GM12892 (cell line): ENCODE data around the gene ARSB.

Source experiments
- POLR2A ChIP-seq: IDR thresholded peaks from 2 replicates; pipeline ENCODE4 v1.6.1; 2011; ENCODE audit warnings: low read depth, low read length, control low read depth
- POLR2AphosphoS5 ChIP-seq: IDR thresholded peaks from 2 replicates; pipeline ENCODE4 v1.6.1; 2011; ENCODE audit warnings: low read depth, low read length, control low read depth
- TAF1 ChIP-seq: IDR thresholded peaks from 2 replicates; pipeline ENCODE4 v1.6.1; 2011; ENCODE audit warnings: low read depth, mild to moderate bottlenecking, control low read depth, low read length, borderline replicate concordance

GRCh38 chr5:78744951-78745534 lies 240.1 kb downstream of the ARSB start:
- TF ChIP-seq POLR2AphosphoS5 (no peak), POLR2A (no peak), TAF1 (no peak)
